Kidney epithelial cell (primary cell): ENCODE measurements around the gene C4orf36. TPM values are rescaled to one million over a fixed set of nuclear protein-coding genes. Genes with fewer than 3 reads are reported as not detected.

ENCODE experiments used
- DNase-seq: peaks from one replicate; pipeline ENCODE4 v3.0.0-alpha.2; 2010; ENCODE audit warnings: low read depth
- H3K27me3 ChIP-seq: 2 replicates; pipeline ENCODE4 v1.6.0; 2011; ENCODE audit warnings: low read length; ENCODE audit not compliant: control insufficient read depth, insufficient read depth
- H3K36me3 ChIP-seq: 2 replicates; pipeline ENCODE4 v1.5.1; 2011; ENCODE audit warnings: low read length; ENCODE audit not compliant: control insufficient read depth, insufficient read depth
- H3K4me3 ChIP-seq: 2 replicates; pipeline ENCODE4 v1.5.1; 2011; ENCODE audit warnings: low read depth, mild to moderate bottlenecking, control low read depth, low read length
- CTCF ChIP-seq: IDR thresholded peaks from 2 replicates; pipeline ENCODE4 v1.5.1; 2011; ENCODE audit warnings: mild to moderate bottlenecking, moderate library complexity, low read length, control low read depth, inconsistent platforms; ENCODE audit not compliant: insufficient read depth, poor library complexity, severe bottlenecking
- total RNA-seq: library from RNA; depleted of rRNA; stranded (reverse); fragments of >200 nt; gene quantifications from 2 replicates; pipeline ENCODE4 v1.2.3, GENCODE V29; 2015

C4orf36 gene
- total RNA-seq, 1 donor from 2014 or later, result 0.71 TPM

DNA sequence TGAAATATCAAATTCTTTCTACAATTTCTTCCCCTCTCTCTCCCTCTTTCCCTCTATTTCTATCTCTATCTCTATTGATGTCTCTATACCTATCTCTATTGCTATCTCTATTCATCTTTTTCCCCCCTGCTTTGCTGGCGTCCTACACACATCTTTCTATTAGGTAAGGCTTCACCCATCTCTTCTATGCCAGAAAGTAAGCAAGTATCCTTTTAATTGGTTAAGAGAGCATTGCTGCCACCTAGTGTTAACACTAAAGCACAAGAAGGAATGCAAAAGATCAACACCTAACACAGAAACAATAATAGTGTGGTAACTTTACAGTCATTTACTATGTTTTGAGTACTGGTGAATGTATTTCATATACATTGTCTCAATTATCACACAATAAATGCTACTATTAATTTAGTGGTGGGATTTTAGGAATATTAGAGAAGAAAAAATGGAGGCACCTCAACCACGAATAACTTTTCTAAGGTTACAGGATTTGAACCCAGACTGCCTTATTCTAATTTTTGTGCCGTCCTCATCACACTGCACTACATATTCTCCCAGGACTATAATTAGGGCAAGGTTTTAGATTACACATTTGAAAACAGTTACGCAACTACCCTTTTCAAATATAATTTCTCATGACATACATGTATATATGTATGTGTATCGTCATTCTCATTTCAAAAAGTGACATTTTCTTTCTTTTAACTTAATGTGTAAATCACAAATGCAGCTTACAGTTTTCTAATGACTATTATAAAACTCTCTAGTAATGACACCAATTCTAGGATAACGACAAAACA, 3.7 kb upstream of the C4orf36 start:
- Histone ChIP-seq H3K27me3 (no peaks in the 10 kb centered on the region), H3K36me3 (no peaks in the 10 kb centered on the region), H3K4me3 (no peak overlapping the region)
- DNase-seq, result peak; percentile 31
- TF ChIP-seq CTCF, result peak; percentile 65

DNA sequence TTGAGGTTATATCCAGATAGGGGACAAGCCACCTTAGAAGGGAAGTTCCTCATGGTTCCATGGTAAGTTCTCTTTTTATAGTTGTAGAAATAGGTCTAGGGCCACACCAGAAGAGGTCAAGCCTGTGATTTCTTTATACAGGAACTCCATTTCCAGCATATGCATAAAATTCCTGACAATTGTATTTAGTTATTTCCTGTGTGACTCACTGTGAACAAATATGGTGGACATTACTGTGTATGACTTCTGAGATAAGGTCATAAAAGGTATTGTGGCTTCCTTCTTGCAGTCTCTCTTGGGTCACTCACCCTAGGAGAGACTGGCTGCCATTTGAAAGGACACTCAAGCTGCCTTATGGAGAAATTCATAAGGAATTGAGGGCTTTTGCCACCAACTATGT, 2.2 kb upstream of the C4orf36 start:
- Histone ChIP-seq H3K36me3 (no peaks in the 10 kb centered on the region), H3K4me3 (no peak overlapping the region), H3K27me3 (no peaks in the 10 kb centered on the region)
- no peak for DNase-seq
- no peak for TF ChIP-seq CTCF

DNA sequence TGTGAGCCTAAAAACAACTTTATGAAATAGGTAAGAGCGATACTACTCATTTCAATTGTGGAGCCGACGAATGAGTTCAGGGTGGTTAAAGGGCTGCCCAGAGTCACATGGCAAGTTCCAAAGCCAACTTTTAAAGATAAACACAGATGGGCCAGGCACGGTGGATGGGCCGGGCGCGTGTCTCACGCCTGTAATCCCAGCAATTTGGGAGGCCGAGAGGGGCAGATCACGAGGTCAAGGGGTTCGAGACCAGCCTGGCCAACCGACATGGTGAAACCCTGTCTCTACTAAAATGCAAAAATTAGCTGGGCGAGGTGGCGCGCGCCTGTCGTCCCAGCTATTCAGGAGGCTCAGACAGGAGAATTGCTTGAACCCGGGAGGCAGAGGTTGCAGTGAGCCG, 914 bp upstream of the C4orf36 start:
- Histone ChIP-seq H3K27me3 (no peaks in the 10 kb centered on the region), H3K36me3 (no peaks in the 10 kb centered on the region), H3K4me3 (no peak overlapping the region)
- no peak for TF ChIP-seq CTCF
- DNase-seq, result no peak

DNA sequence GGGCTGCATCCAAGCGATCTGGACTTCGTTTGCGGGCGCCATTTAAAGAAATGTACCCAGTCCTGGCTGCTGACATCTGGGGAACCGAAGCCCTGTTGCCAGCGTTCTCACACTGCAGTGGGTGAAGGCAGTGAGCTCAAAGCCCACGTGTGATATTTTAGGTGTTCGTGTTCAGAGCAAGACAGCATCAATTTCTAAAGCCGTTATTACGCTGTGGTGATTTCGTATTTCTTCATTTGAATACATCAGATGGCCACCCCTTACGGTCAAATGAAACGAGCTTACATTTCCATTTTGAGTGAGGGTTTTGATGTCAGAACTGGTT, 376 bp upstream of the C4orf36 start:
- peak overlapping the region; percentile 51 for H3K4me3 ChIP-seq
- no peaks in the 10 kb centered on the region for H3K27me3 ChIP-seq
- DNase-seq, result no peak
- no peak for TF ChIP-seq CTCF
- H3K36me3 ChIP-seq, result no peaks in the 10 kb centered on the region

DNA sequence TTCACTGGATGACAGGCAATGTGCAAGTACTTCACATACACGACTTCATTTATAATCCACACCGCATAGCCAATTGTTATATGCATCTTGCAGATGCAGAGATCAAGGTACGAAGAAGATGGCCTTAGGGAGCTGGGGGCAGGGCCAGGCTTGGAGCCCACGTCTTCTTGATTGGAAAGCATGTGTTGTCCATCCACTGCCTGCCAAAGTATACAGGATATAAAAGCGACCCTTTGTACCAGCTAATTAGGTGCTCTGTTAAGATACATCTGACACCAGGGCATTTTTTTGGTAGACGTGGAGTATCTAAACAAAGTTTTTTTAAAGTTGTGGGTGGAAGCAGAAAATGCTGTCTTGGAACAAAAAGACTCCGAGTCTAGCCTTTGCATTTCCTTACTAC, 1.4 kb downstream of the C4orf36 start:
- DNase-seq, result no peak
- Histone ChIP-seq H3K4me3 (no peak overlapping the region), H3K36me3 (no peaks in the 10 kb centered on the region), H3K27me3 (no peaks in the 10 kb centered on the region)
- no peak for TF ChIP-seq CTCF

- no peak for DNase-seq
- Histone ChIP-seq H3K27me3 (no peaks in the 10 kb centered on the region), H3K36me3 (no peaks in the 10 kb centered on the region), H3K4me3 (no peak overlapping the region)
- no peak for TF ChIP-seq CTCF
These were observed 12.6 kb downstream of the C4orf36 start for GRCh38 chr4:86879641-86880040.
